Activated T-helper 1 cell treated with anti-CD3 and anti-CD28 coated beads, Interleukin-12 subunit alpha, Interleukin-12 subunit beta, Interleukin-2, Interleukin-4 antibody, amounts not matched to agents 30 ng/mL and 10 ng/mL and 1 ng/mL, durations not matched to agents 14 hours and 24 hours and 36 hours (primary cell): ENCODE data around the gene SHROOM2. TPM values are rescaled to one million over a fixed set of nuclear protein-coding genes. Genes with fewer than 3 reads are reported as not detected.
A peak's percentile ranks its signal among the peaks of the same experiment; 100 is the strongest.

ENCODE experiments used
- DNase-seq: peaks from one replicate; pipeline ENCODE4 v3.0.0; 2021; ENCODE audit warnings: low spot score
- H3K27ac Mint-ChIP-seq: one replicate; pipeline ENCODE4 v1.8.0; 2021; ENCODE audit warnings: mild to moderate bottlenecking, mixed read lengths
- H3K27me3 Mint-ChIP-seq: one replicate; pipeline ENCODE4 v1.8.0; 2022; ENCODE audit warnings: mild to moderate bottlenecking, moderate library complexity, mixed read lengths; ENCODE audit not compliant: insufficient read depth
- H3K36me3 Mint-ChIP-seq: one replicate; pipeline ENCODE4 v1.8.0; 2021; ENCODE audit warnings: low read depth, mixed read lengths
- H3K4me1 Mint-ChIP-seq: one replicate; pipeline ENCODE4 v1.8.0; 2021; ENCODE audit warnings: low read depth, mixed read lengths
- H3K4me3 Mint-ChIP-seq: one replicate; pipeline ENCODE4 v1.8.0; 2021; ENCODE audit warnings: mild to moderate bottlenecking, moderate library complexity, mixed read lengths
- H3K9me3 Mint-ChIP-seq: one replicate; pipeline ENCODE4 v1.8.0; 2021; ENCODE audit warnings: mixed read lengths
- intact Hi-C: fragments of 100-400 bp; cut with micrococcal nuclease; formaldehyde crosslinking; loops from one replicate; pipeline ENCODE4 v1.15.1; 2024
- total RNA-seq: library from RNA; stranded (reverse); gene quantifications from 2 replicates; pipeline ENCODE4 v1.2.3, GENCODE V29; 2022

Gene SHROOM2
- total RNA-seq, 1 donor from 2014 or later: not detected

- intact Hi-C loops: no loop called here
- no peak overlapping the region for H3K27ac Mint-ChIP-seq
- no peaks in the 10 kb centered on the region for H3K4me1 Mint-ChIP-seq
- H3K4me3 Mint-ChIP-seq: no peak overlapping the region
- H3K9me3 Mint-ChIP-seq: no peaks in the 10 kb centered on the region
- H3K36me3 Mint-ChIP-seq: no peaks in the 10 kb centered on the region
- no peak for DNase-seq
- peaks cover 18% of the 10 kb centered on the region for H3K27me3 Mint-ChIP-seq
These were observed 80.4 kb downstream of the SHROOM2 start for GRCh38 chrX:9866633-9867032.

- intact Hi-C loops: no loop called here
- peaks cover 18% of the 10 kb centered on the region for H3K27me3 Mint-ChIP-seq
- no peaks in the 10 kb centered on the region for H3K9me3 Mint-ChIP-seq
- H3K4me1 Mint-ChIP-seq: no peaks in the 10 kb centered on the region
- no peak overlapping the region for H3K27ac Mint-ChIP-seq
- DNase-seq: no peak
- H3K4me3 Mint-ChIP-seq: no peak overlapping the region
- H3K36me3 Mint-ChIP-seq: no peaks in the 10 kb centered on the region
These were observed 81.0 kb downstream of the SHROOM2 start for GRCh38 chrX:9867226-9867625.

GRCh38 chrX:9867753-9868152 is 81.5 kb downstream of the SHROOM2 start:
- no peak overlapping the region for H3K27ac Mint-ChIP-seq
- H3K27me3 Mint-ChIP-seq: peaks cover 20% of the 10 kb centered on the region
- no peak for DNase-seq
- no peak overlapping the region for H3K4me3 Mint-ChIP-seq
- no peaks in the 10 kb centered on the region for H3K9me3 Mint-ChIP-seq
- no peaks in the 10 kb centered on the region for H3K36me3 Mint-ChIP-seq
- H3K4me1 Mint-ChIP-seq: no peaks in the 10 kb centered on the region
- intact Hi-C loops: no loop called here

- Mint-ChIP-seq H3K4me1 (no peaks in the 10 kb centered on the region), H3K27ac (no peak overlapping the region), H3K9me3 (no peaks in the 10 kb centered on the region), H3K27me3 (peaks cover 18% of the 10 kb centered on the region), H3K4me3 (no peak overlapping the region), H3K36me3 (no peaks in the 10 kb centered on the region)
- no peak for DNase-seq
- intact Hi-C loops: no loop called here
These were observed 85.6 kb downstream of the SHROOM2 start for GRCh38 chrX:9871701-9872268.

GRCh38 chrX:9873360-9873759 is 87.1 kb downstream of the SHROOM2 start:
- no peak overlapping the region for H3K4me3 Mint-ChIP-seq
- no peak for DNase-seq
- H3K9me3 Mint-ChIP-seq: no peaks in the 10 kb centered on the region
- peaks cover 12% of the 10 kb centered on the region for H3K27me3 Mint-ChIP-seq
- H3K36me3 Mint-ChIP-seq: no peaks in the 10 kb centered on the region
- no peaks in the 10 kb centered on the region for H3K4me1 Mint-ChIP-seq
- no peak overlapping the region for H3K27ac Mint-ChIP-seq
- intact Hi-C loops: no loop called here

GRCh38 chrX:9873952-9874351 is 87.7 kb downstream of the SHROOM2 start:
- Mint-ChIP-seq H3K9me3 (no peaks in the 10 kb centered on the region), H3K27me3 (peaks cover 12% of the 10 kb centered on the region), H3K36me3 (no peaks in the 10 kb centered on the region), H3K27ac (no peak overlapping the region), H3K4me1 (no peaks in the 10 kb centered on the region), H3K4me3 (no peak overlapping the region)
- intact Hi-C loops: loop anchor here (1.0 to 2.0 kb wide), 2 partner anchors 121 to 245 kb away; no protein-coding TSS in a partner anchor
- DNase-seq: peak; percentile 1

- no peak overlapping the region for H3K4me3 Mint-ChIP-seq
- intact Hi-C loops: loop anchor here (1.0 to 2.0 kb wide), 2 partner anchors 120 to 245 kb away; no protein-coding TSS in a partner anchor
- no peaks in the 10 kb centered on the region for H3K36me3 Mint-ChIP-seq
- no peak overlapping the region for H3K27ac Mint-ChIP-seq
- H3K9me3 Mint-ChIP-seq: no peaks in the 10 kb centered on the region
- peaks cover 9% of the 10 kb centered on the region for H3K27me3 Mint-ChIP-seq
- no peaks in the 10 kb centered on the region for H3K4me1 Mint-ChIP-seq
- DNase-seq: no peak
These were observed 88.3 kb downstream of the SHROOM2 start for GRCh38 chrX:9874483-9874882.

- H3K4me1 Mint-ChIP-seq: no peaks in the 10 kb centered on the region
- H3K9me3 Mint-ChIP-seq: no peaks in the 10 kb centered on the region
- intact Hi-C loops: loop anchor here (2.0 kb wide), 1 partner anchor 119 kb away; no protein-coding TSS in a partner anchor
- no peak overlapping the region for H3K4me3 Mint-ChIP-seq
- no peaks in the 10 kb centered on the region for H3K36me3 Mint-ChIP-seq
- peaks cover 9% of the 10 kb centered on the region for H3K27me3 Mint-ChIP-seq
- H3K27ac Mint-ChIP-seq: no peak overlapping the region
- no peak for DNase-seq
These were observed 89.6 kb downstream of the SHROOM2 start for GRCh38 chrX:9875801-9876200.

DNA sequence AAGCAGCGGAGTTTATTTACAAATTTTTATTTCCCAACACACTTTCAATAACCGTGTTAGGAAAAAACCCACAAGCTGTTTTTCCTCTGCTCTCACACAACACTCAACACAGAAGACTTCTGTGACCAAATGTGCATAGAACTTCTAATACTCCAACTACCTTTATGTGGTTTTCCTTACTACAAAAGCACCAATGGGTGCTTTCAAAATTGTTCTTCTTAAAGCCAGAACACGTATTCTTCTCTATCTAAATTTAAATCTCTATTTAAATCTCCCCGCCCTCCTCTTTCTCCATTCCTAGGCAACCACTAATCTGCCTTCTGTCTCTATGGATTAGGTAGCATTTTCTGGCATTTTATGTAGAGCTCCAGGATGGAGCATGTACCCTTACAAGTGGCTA is 90.0 kb downstream of the SHROOM2 start:
- Mint-ChIP-seq H3K36me3 (no peaks in the 10 kb centered on the region), H3K27ac (no peak overlapping the region)
- intact Hi-C loops: no loop called here

GRCh38 chrX:9878146-9878820 is 92.1 kb downstream of the SHROOM2 start:
- intact Hi-C loops: no loop called here
- Mint-ChIP-seq H3K27me3 (peaks cover 7% of the 10 kb centered on the region), H3K36me3 (no peaks in the 10 kb centered on the region), H3K4me3 (no peak overlapping the region), H3K4me1 (no peaks in the 10 kb centered on the region), H3K9me3 (no peaks in the 10 kb centered on the region), H3K27ac (no peak overlapping the region)
- no peak for DNase-seq

More for the DNA sequence above, 90.0 kb downstream of the SHROOM2 start:
- Mint-ChIP-seq H3K4me3 (no peak overlapping the region), H3K9me3 (no peaks in the 10 kb centered on the region), H3K4me1 (no peaks in the 10 kb centered on the region), H3K27me3 (peaks cover 9% of the 10 kb centered on the region)
- no peak for DNase-seq

GRCh38 chrX:9880237-9880636 is 94.0 kb downstream of the SHROOM2 start:
- Mint-ChIP-seq H3K36me3 (no peaks in the 10 kb centered on the region), H3K27ac (no peak overlapping the region), H3K9me3 (no peaks in the 10 kb centered on the region), H3K4me3 (no peak overlapping the region), H3K27me3 (peaks cover 11% of the 10 kb centered on the region), H3K4me1 (no peaks in the 10 kb centered on the region)
- no peak for DNase-seq
- intact Hi-C loops: no loop called here

DNA sequence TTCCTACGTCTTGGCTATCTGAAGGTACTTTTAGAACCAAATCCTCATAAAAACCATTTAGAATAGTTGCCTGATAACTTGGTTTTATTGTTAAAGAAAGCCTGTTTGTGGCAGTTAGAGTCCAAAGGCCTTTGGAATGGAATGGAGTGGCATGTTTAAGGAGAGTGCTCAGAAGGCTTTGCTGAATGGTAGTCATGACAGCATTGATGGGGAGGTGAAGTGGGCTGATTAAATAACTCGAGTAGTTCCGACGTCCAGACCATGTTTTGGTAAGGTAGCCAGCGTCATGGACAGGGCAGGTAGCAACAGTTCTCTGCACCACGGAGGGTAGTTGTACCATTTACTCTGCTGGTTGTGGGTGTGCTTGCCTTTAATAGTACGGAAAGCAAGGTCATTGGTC is 94.6 kb downstream of the SHROOM2 start:
- Mint-ChIP-seq H3K27ac (no peak overlapping the region), H3K9me3 (no peaks in the 10 kb centered on the region), H3K27me3 (peaks cover 13% of the 10 kb centered on the region), H3K4me3 (no peak overlapping the region), H3K4me1 (no peaks in the 10 kb centered on the region), H3K36me3 (no peaks in the 10 kb centered on the region)
- intact Hi-C loops: no loop called here
- no peak for DNase-seq

DNA sequence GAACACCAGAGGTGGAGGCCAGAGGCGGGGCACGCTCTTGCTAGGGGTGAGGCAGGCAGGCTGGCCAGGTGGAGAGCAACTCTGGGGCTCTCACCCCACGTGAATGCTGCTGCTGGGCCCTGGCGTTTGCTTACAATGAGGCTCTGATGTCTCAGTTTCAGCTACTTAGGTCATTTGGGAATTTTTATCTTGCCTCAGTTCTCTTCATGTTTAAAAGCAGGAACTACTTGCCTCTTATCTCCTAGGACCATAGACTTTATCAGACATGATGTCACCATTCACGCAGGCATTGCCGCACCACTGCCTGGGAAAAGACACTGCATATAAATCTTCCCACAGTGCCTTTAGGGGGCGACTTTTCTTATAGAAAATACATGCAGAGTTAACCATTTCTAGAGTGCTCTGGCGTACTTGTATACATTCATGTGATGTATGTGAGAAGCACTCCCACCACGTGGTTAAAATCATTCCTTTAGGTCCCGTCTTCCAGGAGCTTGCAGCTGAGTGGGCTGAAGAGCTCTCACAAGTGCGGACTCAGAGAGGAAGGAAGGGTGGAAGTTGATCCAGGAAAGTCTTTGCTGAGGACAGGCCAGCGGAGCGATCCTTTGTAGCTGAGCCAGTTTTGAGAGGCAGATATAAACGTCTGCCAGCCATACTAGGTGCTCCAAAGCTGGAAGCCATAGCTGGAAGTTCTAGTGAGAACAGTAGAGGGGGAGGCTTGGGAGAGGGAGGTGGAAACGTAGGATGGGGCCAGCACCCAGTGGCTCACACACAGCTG is 96.6 kb downstream of the SHROOM2 start:
- H3K9me3 Mint-ChIP-seq: no peaks in the 10 kb centered on the region
- intact Hi-C loops: no loop called here
- H3K27me3 Mint-ChIP-seq: peaks cover 7% of the 10 kb centered on the region
- H3K4me3 Mint-ChIP-seq: no peak overlapping the region
- H3K4me1 Mint-ChIP-seq: no peaks in the 10 kb centered on the region
- DNase-seq: no peak
- no peaks in the 10 kb centered on the region for H3K36me3 Mint-ChIP-seq
- H3K27ac Mint-ChIP-seq: no peak overlapping the region
